ENCODE data around the gene LFNG.

Gene LFNG

DNA sequence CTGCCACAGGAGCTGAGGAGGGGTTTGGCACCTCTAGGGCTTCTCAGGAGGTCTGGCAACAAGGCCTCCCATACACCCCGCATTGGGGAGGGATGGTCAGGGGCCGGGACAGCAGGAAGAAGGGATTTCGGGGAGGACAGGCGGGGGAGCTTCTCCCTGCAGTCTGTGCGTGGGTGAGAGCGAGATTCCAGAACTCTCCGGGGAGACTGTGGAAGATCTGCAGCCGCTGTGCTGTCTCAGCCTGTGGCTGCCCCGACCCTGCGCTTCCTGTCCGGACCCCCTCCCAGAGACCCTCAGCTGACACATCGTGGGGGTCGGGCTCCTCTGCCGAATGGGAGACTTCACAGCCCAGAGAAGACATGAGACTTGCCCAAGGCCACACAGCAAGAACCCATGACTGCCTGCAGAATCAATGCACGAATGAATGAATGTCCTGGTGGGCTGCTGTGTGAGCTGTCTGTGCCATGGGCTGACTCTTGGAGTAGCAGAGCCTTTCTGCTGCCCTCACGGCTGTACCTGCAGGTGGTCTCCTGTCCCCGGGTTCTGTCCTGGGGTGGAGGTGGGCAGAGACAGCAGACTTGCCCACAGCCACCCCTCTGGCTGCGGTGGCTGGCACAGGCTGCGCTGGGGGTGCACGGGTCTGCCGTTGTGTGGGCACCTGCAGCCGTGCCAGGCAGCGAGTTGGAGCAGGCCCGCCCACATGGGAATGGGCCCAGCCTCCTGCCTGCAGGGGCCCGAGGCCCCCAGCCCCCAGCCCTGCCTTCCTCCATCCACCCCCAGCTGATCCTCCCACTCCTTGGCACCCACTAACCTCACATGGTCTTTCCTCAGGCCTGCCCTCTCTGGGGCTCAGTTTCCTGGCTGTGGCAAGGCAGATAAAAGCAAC lies 16.3 kb upstream of the LFNG start:
- no peak for DNase-seq (ENCODE audit: low spot score)

DNA sequence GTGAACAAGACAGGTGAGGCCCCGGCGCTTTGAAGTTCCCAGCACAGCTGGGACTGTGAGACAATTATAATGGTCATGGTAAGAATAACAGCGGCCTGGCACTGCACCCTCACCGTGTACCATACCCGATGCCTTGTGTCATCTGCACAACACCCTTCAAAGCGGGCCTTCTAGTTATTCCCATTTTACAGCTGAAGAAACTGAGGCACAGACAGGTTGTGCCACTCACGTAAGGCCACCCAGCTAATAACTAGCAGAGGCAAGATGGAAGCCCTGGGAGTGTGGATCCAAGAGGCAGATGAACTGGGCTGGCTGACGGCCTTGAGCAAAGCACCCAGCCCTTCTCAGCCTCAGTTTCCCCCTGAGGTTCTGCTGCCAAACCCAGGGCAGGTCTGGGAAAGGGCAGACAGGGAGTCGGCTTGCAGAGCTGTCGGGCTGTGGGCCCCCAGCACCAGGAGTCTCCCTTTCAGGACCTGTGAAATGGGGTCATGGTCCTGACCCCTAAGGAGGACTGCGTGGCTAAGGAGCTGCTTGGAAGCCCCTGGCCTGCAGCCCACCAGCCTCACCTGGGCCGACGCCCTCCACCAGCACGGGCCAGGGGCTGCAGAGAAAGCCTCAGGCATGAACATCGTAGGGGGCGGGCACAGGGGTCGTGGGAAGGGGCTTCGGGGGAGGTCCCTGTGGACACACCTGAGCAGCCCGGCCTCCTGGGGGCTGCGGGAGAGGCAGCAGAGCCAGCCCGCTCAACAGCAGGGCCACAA lies 15.3 kb upstream of the LFNG start:
- DNase-seq (ENCODE audit: low spot score), result no peak

DNA sequence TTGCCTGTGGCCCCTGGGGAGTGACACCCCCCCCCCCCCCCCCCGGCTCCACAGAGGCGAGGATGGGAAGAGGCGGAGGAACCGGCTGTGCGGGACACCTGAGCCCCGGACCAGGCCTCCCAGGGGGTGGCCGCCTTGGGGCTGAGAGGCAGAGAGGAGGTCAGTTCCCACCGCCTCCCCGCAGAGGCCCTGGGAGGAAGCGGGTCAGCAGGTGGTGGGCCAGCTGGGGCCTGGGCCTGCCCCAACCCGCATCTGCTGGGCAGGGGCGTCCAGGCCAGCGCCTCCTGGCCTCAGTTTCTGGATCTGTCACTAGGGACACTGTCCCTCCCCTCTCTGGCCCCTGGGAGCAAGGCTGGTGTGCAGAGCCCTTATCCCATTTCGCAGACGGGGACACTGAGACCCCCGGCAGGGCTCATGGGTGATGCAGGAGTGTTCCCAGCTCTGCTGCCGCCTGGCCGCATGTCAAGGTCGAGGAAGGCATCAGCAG lies 14.6 kb upstream of the LFNG start:
- no peak for DNase-seq (ENCODE audit: low spot score)

DNA sequence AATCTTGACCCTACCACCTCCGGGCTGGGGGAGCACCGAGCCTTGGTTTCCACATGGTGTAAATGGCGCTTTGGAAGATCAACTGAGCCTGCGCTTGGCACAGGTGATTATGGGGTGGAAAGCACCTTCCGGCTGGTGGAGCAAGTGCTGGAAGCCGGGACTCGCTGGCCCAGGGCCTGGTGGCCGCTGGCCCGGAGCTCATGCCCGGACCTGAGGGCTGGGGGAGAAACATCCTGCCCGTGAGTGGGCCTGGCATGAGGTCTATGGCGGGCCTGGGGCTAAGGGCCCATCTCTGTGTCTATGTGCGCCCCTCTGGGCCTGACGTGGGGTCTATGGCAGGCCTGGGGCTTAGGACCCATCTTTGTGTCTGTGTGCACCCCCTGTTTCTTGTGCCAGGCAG lies 14.2 kb upstream of the LFNG start:
- DNase-seq (ENCODE audit: low spot score), result no peak

DNA sequence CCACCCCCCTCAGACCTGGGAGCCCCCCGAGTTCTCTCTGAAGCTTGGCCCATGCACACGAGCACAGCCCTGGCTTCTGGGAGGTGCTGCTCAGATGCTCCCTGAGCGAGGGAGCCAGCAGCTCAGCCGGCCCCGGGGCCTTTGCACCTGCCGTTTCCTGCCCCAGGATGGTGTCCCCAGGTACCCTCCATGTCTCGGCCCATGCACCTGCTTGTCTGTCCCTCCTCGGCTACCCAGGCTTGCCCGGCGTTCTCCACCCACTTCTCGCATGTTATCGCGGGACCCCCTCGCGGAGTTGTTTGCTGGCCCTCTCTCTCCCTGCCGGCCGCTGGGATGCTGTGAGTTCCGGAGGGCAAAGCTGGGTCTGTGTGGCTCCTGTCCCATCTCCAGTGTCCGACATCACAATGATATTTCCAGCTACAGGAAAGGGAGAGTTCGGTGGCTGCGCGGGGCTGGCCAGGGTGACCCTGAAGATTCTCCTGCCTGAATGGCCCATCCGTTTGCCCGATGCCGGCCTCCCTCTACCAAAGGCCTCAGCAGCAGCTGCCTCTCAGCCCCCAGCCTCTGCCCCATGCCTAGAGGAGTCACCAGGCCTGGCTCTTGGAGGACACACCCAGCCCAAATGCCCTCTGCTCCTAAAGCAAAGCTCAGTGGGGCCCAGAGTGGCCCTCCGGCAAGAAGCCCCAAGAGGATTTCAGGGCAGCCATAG lies 12.2 kb upstream of the LFNG start:
- DNase-seq (ENCODE audit: low spot score), result no peak

DNA sequence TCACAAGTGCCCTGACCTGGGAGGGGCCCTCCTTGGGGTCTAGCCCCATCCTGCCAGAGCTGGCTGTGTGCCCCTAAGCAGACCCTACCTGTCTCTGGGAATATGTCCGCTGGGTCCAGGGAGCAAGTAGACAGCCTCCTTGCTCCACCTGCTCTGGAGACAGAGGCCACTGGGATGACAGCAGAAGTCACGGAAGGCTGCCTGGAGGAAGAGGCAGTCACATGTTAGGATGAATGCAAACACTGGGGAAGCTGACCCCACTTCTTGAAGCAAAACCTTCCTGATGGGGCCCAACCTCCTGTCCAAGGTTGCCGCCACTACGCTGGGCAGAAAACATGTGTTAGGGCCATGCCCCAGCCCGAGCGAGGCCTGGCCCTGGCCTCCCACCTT lies 11.7 kb upstream of the LFNG start:
- no peak for DNase-seq (ENCODE audit: low spot score)

DNA sequence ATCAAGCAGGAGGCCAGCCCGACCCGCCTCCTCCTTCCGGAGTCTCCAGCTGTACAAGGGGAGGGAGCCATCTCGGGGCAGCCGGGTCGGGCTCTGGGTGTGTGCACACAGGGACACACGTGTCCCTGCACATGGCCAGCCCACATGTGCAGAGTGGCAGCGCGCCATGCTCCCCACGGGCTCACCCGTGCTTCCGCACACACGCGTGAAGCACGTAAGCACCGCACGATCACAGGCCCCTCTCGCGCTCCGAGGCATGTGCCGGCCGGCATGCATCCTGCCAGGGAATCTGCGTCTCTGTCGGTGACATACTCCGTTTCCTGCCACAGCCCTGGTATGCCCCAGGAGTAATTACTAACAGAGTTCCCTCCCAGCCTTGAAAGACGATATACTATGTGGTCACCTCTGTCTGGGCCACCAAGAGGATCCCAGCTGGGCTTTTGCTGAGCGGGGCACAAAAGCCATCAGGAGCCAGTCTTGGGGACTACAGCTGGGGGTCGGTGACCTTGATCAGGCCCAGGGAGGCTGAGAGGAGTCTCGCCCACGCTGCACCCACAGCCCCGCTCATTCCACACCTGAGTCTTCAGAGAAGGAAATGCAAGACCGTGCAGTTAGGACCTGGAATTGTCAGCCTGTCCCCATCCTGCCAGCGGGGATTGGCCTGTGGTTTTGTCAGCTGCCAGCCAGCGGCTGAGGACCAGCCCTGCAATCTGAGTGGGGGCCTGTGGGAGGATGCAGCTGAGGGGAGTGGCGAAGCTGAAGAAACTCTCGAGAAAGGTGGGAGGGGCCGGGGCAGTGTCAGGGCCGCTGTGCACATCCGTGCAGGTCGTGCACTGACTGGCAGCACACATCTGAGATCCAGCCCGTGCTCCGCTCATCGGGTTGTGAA lies 11.0 kb upstream of the LFNG start:
- peak; percentile 91 for DNase-seq (ENCODE audit: low spot score)

DNA sequence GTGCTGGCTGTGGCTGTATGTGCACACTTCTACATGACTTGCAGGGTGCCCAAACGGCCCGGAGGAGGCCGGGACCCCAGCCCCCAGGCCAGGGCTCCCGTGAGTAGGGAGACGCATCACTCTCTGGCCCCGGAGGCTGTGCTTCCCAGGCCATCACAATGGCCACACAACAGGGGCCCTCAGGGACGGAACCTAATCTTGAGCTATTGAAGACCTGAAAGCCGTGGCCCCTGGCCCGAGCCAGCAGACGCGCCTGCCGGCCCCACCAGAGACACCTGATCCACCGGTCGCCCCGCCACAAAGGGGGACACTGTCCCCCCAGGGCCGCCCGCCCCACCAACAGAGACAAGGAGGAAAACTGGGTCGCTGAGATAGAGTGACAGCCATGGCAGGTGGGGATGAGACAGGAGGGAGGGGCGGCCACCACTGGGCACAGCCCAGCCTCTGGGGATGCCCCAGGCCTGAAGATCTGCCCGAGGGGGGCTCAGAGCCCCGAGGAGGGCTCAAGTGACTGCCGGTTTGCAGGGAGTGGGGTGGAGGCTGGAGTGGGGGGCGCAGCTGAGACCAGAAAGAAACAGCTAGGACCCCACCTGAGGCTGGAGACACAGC lies 10.2 kb upstream of the LFNG start:
- no peak for DNase-seq (ENCODE audit: low spot score)

DNA sequence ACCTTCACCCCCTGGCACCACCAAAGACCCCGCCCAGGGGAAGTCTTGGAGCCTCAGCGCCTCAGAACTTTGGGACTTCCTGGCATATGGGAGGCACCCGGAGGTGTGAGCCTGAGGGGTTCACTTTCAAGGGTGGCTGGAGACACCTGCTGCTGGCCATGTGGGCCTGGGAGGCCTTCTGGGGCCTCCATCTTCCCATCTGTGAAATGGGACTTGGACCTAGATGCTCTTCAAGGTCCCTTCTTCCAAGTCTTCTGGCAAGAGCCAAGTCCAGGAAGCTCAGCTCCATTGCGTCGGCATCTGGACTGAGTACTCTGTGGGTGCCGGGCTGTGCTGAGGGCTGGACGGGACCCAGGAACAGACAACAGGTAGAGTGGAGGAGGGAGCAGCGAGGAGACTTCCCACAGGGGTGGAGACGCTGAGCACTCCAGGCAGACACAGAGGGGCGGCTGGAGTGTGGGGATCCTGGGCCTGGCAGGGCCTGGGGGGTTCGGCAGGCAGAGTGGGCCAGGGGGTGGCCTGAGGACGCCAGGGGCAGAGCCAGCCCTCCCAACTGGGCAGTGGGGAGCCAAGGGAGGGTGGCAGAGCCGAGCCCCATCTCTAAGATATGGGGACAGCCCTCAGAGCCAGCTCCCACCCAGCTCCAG lies 9.3 kb upstream of the LFNG start:
- no peak for DNase-seq (ENCODE audit: low spot score)

DNA sequence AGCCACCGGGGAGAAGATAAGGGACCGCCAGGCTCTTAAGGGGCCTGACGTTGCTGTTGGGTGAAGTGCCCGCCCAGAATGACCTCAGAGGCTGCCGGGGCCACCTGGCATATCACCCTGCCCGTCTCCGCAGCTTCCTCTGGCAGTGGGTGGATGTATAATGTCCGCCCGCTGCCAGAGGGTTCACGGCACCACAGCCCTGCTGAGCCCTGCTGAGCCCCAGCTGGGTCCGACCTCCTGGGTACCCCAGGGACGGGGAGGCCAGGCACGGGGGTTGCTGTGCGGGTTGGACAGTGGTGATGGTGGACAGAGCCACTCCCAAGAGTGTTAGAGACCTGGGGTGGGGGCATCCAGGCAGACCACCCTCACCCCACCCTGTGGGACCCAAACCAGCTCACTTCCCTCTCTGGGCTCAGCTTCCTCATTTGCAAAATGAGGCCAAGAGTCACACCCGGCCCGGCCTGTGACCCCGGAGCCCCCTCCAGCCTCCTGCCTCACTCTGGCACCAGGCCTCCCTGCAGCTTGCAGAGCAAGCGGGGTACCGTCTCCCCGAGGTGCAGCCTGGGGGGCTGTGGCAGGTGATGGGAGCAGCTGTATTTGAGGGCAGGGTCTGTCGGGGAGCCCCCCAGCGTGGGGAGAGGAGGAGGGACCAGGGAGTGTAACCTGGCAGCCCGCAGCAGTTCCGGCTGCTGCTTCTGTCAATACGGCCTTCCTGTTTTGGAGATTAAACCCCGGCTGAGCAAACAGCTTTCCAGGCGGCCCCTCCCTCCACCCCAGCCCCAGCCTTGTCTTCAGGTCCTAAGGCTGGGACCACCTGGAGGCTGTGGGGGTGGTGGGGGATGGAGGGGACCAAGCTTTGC lies 8.4 kb upstream of the LFNG start:
- DNase-seq (ENCODE audit: low spot score), result peak; percentile 74

DNA sequence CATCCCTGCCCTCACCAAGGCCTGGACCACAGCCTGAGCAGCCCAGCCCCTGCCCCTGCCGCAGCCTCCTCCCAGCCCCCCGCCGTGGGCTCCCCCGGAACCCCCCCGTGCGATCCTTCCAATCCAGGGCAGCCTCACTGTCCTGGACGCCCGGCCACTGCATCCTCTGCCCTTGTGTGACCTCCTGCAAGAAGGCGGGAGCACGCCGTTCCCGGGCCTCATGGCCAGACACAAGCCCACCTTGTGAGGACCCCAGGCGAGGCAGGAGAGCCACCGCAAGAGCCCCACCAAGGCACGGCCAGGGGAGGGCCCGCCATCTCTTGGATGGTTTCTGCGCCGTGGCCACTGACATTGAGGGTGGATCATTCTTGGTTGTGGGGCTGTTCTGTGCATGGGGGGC lies 7.8 kb upstream of the LFNG start:
- no peak for DNase-seq (ENCODE audit: low spot score)

DNA sequence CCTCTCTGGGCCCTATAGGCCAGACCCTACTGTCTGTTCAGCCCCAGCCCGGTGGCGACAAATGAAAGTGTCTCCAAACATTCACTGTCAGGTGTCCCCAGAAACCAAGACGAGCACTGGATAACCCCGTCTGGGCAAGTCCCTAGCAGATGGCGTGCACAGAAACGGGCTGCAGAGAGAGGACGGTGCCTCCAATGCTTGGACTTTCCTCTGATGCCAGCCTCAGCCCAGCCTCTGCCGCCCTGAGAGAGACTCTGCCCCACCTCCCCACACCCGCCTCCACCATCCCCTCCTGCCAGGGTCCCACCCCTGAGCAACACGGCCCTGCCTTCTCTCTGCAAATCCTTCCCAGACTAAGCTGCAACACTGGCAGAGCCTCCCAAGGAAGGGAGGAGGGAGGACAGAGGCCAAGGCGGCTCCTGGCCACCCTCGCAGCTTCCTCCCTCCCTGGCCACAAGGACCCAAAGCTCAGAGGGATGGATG lies 7.4 kb upstream of the LFNG start:
- DNase-seq (ENCODE audit: low spot score), result no peak

DNA sequence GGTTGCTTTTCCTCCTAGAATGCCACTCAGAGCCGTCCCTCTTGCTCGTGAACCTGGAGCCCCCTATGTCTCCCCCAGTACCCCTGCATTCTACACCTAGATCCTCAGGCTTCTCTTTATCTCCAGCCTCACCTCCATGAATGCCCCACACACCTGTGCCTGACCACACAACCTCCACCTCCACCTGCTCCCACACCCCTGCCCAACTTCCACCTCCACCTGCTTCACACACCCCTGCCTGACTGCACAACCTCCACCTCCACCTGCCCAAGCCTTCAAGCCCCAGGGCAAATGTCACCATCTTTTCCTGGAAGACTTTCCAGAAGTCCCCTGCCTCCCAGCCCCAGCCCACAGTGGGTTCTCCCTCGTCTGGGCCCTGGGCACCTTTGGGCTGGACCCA lies 6.9 kb upstream of the LFNG start:
- no peak for DNase-seq (ENCODE audit: low spot score)

DNA sequence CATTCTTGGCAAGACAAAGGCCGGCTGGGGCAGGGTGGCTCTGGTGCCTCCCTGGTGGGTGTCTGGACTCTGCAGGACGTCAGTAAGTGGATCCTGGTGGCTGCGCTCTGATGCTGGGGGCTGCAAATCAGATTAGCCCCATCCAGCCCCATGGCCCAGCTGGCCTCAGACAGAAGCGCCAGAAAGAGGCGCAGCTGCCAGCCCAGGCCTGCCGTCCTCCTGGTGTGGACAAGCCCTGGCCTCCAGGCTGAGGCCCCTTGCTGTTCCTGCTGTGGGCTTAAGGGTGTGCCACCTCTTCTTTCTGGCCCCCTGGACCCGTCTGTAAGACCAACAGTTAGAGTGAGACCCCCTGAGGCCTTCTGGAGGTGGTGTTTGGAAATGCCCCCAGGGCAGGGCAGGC lies 5.9 kb upstream of the LFNG start:
- DNase-seq (ENCODE audit: low spot score), result no peak

DNA sequence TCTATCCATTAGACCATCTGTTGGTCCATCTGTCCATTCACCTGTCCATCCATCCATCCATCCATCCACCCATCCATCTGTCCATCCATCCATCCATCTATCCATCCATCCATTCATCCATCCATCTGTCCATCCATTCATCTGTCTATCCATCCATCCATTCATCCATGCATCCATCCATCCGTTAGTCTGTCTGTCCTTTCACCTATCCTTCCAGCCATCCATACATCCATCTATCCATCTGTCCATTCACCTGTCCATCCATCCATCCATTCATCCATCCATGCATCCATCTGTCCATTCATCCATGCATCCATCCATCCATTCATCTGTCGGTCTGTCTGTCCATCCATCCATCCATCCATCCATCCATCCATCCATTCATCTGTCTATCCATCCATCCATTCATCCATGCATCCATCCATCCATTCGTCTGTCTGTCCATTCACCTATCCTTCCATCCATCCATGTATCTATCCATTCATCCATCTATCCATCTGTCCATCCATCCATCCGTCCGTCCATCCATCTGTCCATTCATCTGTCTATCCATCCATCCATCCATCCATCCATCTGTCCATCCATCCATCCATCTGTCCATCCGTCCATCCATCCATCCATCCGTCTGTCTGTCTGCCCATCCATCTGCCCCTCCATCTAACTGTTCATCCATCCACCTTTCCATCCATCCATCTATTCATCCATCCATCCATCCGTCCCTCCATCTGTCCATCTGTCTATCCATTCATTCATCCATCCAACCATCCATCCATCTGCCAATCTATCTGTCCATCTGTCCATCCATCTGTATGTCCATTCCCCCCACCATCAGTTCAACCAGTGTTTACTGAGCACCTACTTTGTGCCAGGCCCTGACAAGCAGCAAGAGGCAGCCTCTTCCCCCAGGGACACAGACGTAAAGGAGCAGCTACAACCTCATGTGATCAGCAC lies 4.8 kb upstream of the LFNG start:
- DNase-seq (ENCODE audit: low spot score), result no peak

DNA sequence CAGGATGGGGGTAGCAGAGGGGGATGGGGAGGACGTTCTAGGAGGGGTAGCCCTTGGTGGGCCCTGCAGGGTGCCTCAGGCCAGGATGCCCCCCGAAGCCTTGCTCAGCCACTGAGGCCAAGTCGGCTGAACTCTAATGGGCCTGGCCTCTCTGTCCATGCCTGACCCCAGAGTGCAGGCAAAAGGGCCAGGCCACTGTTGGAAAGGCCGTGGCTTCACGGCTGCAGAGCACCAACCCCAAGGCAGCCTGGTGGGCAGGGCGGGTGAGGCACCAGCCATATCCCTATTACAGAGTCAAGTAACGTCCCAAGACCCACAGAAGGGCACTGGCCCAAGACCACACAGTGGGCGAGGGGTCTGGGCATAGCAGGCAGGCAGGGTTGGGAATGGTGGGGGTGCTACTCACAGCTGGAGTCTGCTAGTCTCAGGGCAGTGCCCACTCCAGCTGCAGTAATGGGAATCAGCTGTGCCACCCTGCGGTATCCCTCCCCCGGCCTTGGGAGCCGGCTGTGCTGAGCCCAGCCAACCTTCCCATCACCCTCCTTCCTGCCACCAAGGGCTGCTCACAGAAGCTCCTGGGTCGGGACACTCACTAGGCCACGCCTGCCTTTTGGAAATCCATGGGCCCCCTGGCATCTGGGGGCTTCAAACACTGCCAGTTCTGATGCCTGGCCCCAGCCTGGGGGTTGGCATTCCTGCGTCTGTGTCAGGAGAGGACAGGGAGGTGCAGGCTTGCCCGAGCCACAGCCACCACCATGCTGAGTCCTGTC lies 4.0 kb upstream of the LFNG start:
- DNase-seq (ENCODE audit: low spot score), result no peak

DNA sequence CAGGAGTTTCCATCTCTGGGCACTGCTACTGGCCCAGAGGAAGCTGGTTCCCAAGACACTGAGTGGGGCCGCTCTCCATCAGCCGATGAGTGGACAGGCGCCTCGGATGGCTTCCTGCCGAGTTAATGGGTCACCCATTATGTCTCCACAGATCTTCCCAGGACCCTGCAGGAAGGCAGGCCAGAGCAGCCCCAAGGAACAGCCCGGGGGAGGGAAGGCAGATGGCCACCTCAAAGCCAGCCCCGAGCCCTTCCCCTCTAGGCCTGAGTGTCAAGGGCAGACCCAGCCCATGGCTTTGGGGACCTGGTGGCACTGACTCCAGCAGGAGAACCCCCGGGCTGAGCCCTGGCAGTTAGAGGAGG lies 3.4 kb upstream of the LFNG start:
- no peak for DNase-seq (ENCODE audit: low spot score)

DNA sequence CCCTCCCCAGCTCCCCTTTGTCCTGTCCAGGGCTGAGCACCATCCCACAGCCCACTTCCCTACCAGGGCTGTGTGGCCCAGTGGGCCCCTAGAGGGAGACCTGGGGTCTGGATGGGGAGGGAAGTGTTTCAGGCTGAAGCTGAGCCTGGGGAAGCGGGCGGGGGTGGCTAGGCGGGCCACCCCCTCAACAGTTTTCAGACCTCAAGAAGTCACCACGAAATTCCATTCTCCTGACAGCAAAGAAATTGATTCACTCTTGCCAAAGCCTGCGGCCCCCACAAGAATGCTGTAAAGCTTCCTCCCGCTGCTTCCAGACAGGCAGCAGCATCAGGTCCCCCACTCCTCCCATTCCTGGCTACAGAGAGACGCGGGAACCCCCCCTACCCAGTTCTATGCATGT lies 2.5 kb upstream of the LFNG start:
- DNase-seq (ENCODE audit: low spot score), result no peak
